Mesenchymal stem cell (in vitro differentiated cells and primary cell): ENCODE measurements around the gene CEP70.

Experiments used
- DNase-seq: peaks from one replicate; pipeline ENCODE4 v3.0.0-alpha.2; 2013
- H2AFZ ChIP-seq: one replicate; pipeline ENCODE4 v1.6.1; 2013; ENCODE audit warnings: low read depth, mild to moderate bottlenecking, control low read depth, inconsistent platforms, low read length, moderate library complexity
- H2AK5ac ChIP-seq: 2 replicates; pipeline ENCODE4 v1.6.1; 2013; ENCODE audit warnings: low read length, moderate library complexity, mild to moderate bottlenecking, inconsistent platforms; ENCODE audit not compliant: severe bottlenecking
- H2BK120ac ChIP-seq: one replicate; pipeline ENCODE4 v1.6.1; 2013; ENCODE audit warnings: low read depth, mild to moderate bottlenecking, inconsistent platforms, low read length, moderate library complexity
- H2BK12ac ChIP-seq, 2 experiments: one replicate each; pipeline ENCODE4 v1.6.1; 2013; ENCODE audit warnings: inconsistent platforms in 2 of 2, low read length in 2 of 2, mild to moderate bottlenecking in 2 of 2, moderate library complexity in 2 of 2, control low read depth in 1 of 2
- H2BK15ac ChIP-seq: one replicate; pipeline ENCODE4 v1.6.1; 2013; ENCODE audit warnings: mild to moderate bottlenecking, low read depth, inconsistent platforms; ENCODE audit not compliant: poor library complexity, severe bottlenecking
- H2BK5ac ChIP-seq: 2 replicates; pipeline ENCODE4 v1.6.1; 2013; ENCODE audit warnings: low read depth, mild to moderate bottlenecking, low read length, control low read depth, inconsistent platforms; ENCODE audit not compliant: poor library complexity, severe bottlenecking
- H3K14ac ChIP-seq, 2 experiments: one replicate each; pipeline ENCODE4 v1.6.1; 2013; ENCODE audit warnings: inconsistent platforms in 2 of 2, low read length in 2 of 2, control low read depth in 1 of 2, mild to moderate bottlenecking in 1 of 2, moderate library complexity in 1 of 2
- H3K18ac ChIP-seq, 2 experiments: one replicate each; pipeline ENCODE4 v1.6.1; 2013; ENCODE audit warnings: inconsistent platforms in 2 of 2, low read length in 2 of 2, control low read depth in 1 of 2, low read depth in 1 of 2, mild to moderate bottlenecking in 1 of 2
- H3K23ac ChIP-seq, 2 experiments: one replicate each; pipeline ENCODE4 v1.6.1; 2013; ENCODE audit warnings: inconsistent platforms in 2 of 2, low read length in 2 of 2, mild to moderate bottlenecking in 2 of 2, moderate library complexity in 2 of 2, control low read depth in 1 of 2
- H3K27ac ChIP-seq: 2 replicates; pipeline ENCODE4 v1.5.1; 2013; ENCODE audit warnings: mild to moderate bottlenecking, moderate library complexity, low read length, control low read depth, inconsistent platforms; ENCODE audit not compliant: poor library complexity, severe bottlenecking
- H3K27me3 ChIP-seq, 2 experiments: 2 replicates each; pipeline versions ENCODE4 v1.6.1 to v1.7.0; 2013; ENCODE audit warnings: low read length in 2 of 2, mild to moderate bottlenecking in 2 of 2, moderate library complexity in 2 of 2, control low read depth in 1 of 2, inconsistent platforms in 1 of 2; ENCODE audit not compliant: control insufficient read depth in 1 of 2, insufficient read depth in 1 of 2
- H3K36me3 ChIP-seq, 2 experiments: 2 replicates each; pipeline versions ENCODE4 v1.6.1 to v1.7.0; 2013; ENCODE audit warnings: low read length in 2 of 2, control low read depth in 1 of 2, inconsistent platforms in 1 of 2, low read depth in 1 of 2, mild to moderate bottlenecking in 1 of 2; ENCODE audit not compliant: insufficient read depth in 2 of 2, control insufficient read depth in 1 of 2
- H3K4ac ChIP-seq, 2 experiments: one replicate each; pipeline ENCODE4 v1.6.1; 2013; ENCODE audit warnings: inconsistent platforms in 2 of 2, low read length in 2 of 2, mild to moderate bottlenecking in 2 of 2, moderate library complexity in 2 of 2, control low read depth in 1 of 2, low read depth in 1 of 2
- H3K4me1 ChIP-seq: 2 replicates; pipeline ENCODE4 v1.6.1; 2013; ENCODE audit warnings: low read depth, low read length, control low read depth; ENCODE audit not compliant: control insufficient read depth, insufficient read depth
- H3K4me2 ChIP-seq: 2 replicates; pipeline ENCODE4 v1.6.1; 2013; ENCODE audit warnings: low read length, mild to moderate bottlenecking, inconsistent platforms; ENCODE audit not compliant: poor library complexity, severe bottlenecking
- H3K4me3 ChIP-seq, 2 experiments: 2 replicates each; pipeline versions ENCODE4 v1.5.1 to v1.7.0; 2013; ENCODE audit warnings: low read length in 2 of 2, mild to moderate bottlenecking in 2 of 2, control low read depth in 1 of 2, low read depth in 1 of 2; ENCODE audit not compliant: insufficient read depth in 1 of 2
- H3K79me1 ChIP-seq: replicated peaks from 2 replicates; pipeline ENCODE4 v1.6.1; 2013; ENCODE audit warnings: mild to moderate bottlenecking, control low read depth, low read length, inconsistent platforms; ENCODE audit not compliant: poor library complexity, severe bottlenecking
- H3K9ac ChIP-seq: 2 replicates; pipeline ENCODE4 v1.7.0; 2013; ENCODE audit warnings: mild to moderate bottlenecking, low read length, moderate library complexity
- H3K9me3 ChIP-seq: 2 replicates; pipeline ENCODE4 v1.7.0; 2013; ENCODE audit warnings: mild to moderate bottlenecking, low read length; ENCODE audit not compliant: control insufficient read depth
- H4K8ac ChIP-seq: one replicate; pipeline ENCODE4 v1.6.1; 2013; ENCODE audit warnings: inconsistent platforms, mild to moderate bottlenecking, low read length, moderate library complexity
- H4K91ac ChIP-seq: one replicate; pipeline ENCODE4 v1.6.1; 2013; ENCODE audit warnings: mild to moderate bottlenecking, low read length, inconsistent platforms
- WGBS: methylation state at CpG from one replicate; pipeline ENCODE4 v1.1.7; 2013; ENCODE audit warnings: mixed read lengths; 5-methylcytosine and 5-hydroxymethylcytosine counted together

The CEP70 gene

GRCh38 chr3:138620431-138620830 lies 26.4 kb upstream of the CEP70 start:
- Histone ChIP-seq H3K18ac (no peak overlapping the region), H2AK5ac (no peak overlapping the region), H3K27me3 (no peaks in the 10 kb centered on the region), H2BK120ac (no peak overlapping the region), H3K79me1 (peaks cover 4% of the 10 kb centered on the region), H4K8ac (peak overlapping the region; percentile 2), H3K4me1 (no peaks in the 10 kb centered on the region), H3K23ac (no peak overlapping the region), H3K4me2 (no peak overlapping the region), H3K36me3 (no peaks in the 10 kb centered on the region), H3K14ac (no peak overlapping the region), H2BK5ac (no peak overlapping the region), H3K4me3 (no peak overlapping the region), H3K9me3 (no peaks in the 10 kb centered on the region), H3K9ac (no peak overlapping the region), H3K27ac (no peak overlapping the region), H2BK12ac (no peak overlapping the region), H4K91ac (no peak overlapping the region), H2AFZ (no peak overlapping the region), H3K4ac (no peak overlapping the region), H2BK15ac (no peak overlapping the region)
- DNase-seq, result no peak
- 97% methylated on average over 4 of the region's 4 CpGs for WGBS

GRCh38 chr3:138615462-138615861 lies 21.4 kb upstream of the CEP70 start:
- Histone ChIP-seq H3K4me3 (no peak overlapping the region), H2AFZ (no peak overlapping the region), H2BK15ac (no peak overlapping the region), H3K9ac (no peak overlapping the region), H3K14ac (no peak overlapping the region), H4K91ac (no peak overlapping the region), H3K4ac (no peak overlapping the region), H3K23ac (no peak overlapping the region), H3K27me3 (no peaks in the 10 kb centered on the region), H2BK120ac (no peak overlapping the region), H3K18ac (no peak overlapping the region), H2BK5ac (no peak overlapping the region), H4K8ac (no peak overlapping the region), H2AK5ac (no peak overlapping the region), H3K4me2 (no peak overlapping the region), H3K4me1 (no peaks in the 10 kb centered on the region), H3K79me1 (peaks cover 18% of the 10 kb centered on the region), H3K9me3 (no peaks in the 10 kb centered on the region), H2BK12ac (no peak overlapping the region), H3K27ac (no peak overlapping the region), H3K36me3 (no peaks in the 10 kb centered on the region)
- no peak for DNase-seq
- 90% methylated on average over 1 of the region's 1 CpG for WGBS

GRCh38 chr3:138609898-138610266 lies 15.8 kb upstream of the CEP70 start:
- Histone ChIP-seq H2BK15ac (no peak overlapping the region), H3K4me1 (peaks cover 2% of the 10 kb centered on the region), H3K27ac (no peak overlapping the region), H3K79me1 (peaks cover 16% of the 10 kb centered on the region), H2BK5ac (no peak overlapping the region), H3K27me3 (no peaks in the 10 kb centered on the region), H3K18ac (no peak overlapping the region), H4K91ac (no peak overlapping the region), H3K4me2 (no peak overlapping the region), H3K23ac (no peak overlapping the region), H2AFZ (no peak overlapping the region), H2BK120ac (no peak overlapping the region), H2AK5ac (peak overlapping the region; percentile 38), H3K9ac (peak overlapping the region; percentile 95), H3K4ac (no peak overlapping the region), H4K8ac (no peak overlapping the region), H3K9me3 (no peaks in the 10 kb centered on the region), H2BK12ac (no peak overlapping the region), H3K36me3 (no peaks in the 10 kb centered on the region), H3K4me3 (peak overlapping the region in 1 of 2 experiments; percentile 84), H3K14ac (no peak overlapping the region)
- DNase-seq, result no peak
- 84% methylated on average over 6 of the region's 6 CpGs for WGBS

GRCh38 chr3:138608322-138609135 lies 14.5 kb upstream of the CEP70 start, which contains the start of gene FAIM:
FAIM (plus strand) TSS chr3:138608771; CDS start chr3:138619727, 10,956 bp downstream.
- Histone ChIP-seq H2BK120ac (peak within 1 kb of the TSS; percentile 96), H2BK12ac (peak within 1 kb of the TSS in 1 of 2 experiments; percentile 64), H3K23ac (peak within 1 kb of the TSS in 1 of 2 experiments; percentile 67), H3K36me3 (no peaks in the 10 kb centered on the region), H4K8ac (peak within 1 kb of the TSS; percentile 100), H3K4ac (peak within 1 kb of the TSS; percentile 62 to 89), H3K79me1 (peaks cover 10% of the 10 kb centered on the region), H2BK15ac (peak within 1 kb of the TSS; percentile 99), H3K14ac (peak within 1 kb of the TSS; percentile 22 to 87), H3K4me2 (peak within 1 kb of the TSS; percentile 65), H3K27ac (peak within 1 kb of the TSS; percentile 86), H3K18ac (peak within 1 kb of the TSS; percentile 92), H4K91ac (peak within 1 kb of the TSS; percentile 97), H3K4me3 (peak within 1 kb of the TSS; percentile 68 to 84), H3K27me3 (no peaks in the 10 kb centered on the region), H2AFZ (peak within 1 kb of the TSS; percentile 72), H3K9ac (peak within 1 kb of the TSS; percentile 95), H3K4me1 (peaks cover 2% of the 10 kb centered on the region), H2BK5ac (peak within 1 kb of the TSS; percentile 93), H3K9me3 (no peaks in the 10 kb centered on the region), H2AK5ac (peak within 1 kb of the TSS; percentile 63)
- DNase-seq, result peak; percentile 70
- 3% methylated on average over 63 of the region's 68 CpGs for WGBS
